IPS DF 19.7 (cell line): Measurements from ENCODE around the gene CDC37L1.
"Not testable (repeated sequence)": the region's sequence is repeated elsewhere in the genome, so short reads cannot be mapped to it uniquely, and the experiment has no call there.

Source experiments
- DNase-seq: peaks from one replicate; pipeline ENCODE4 v3.0.0-alpha.2; 2013; ENCODE audit warnings: low read depth, low spot score

CDC37L1 gene

DNA sequence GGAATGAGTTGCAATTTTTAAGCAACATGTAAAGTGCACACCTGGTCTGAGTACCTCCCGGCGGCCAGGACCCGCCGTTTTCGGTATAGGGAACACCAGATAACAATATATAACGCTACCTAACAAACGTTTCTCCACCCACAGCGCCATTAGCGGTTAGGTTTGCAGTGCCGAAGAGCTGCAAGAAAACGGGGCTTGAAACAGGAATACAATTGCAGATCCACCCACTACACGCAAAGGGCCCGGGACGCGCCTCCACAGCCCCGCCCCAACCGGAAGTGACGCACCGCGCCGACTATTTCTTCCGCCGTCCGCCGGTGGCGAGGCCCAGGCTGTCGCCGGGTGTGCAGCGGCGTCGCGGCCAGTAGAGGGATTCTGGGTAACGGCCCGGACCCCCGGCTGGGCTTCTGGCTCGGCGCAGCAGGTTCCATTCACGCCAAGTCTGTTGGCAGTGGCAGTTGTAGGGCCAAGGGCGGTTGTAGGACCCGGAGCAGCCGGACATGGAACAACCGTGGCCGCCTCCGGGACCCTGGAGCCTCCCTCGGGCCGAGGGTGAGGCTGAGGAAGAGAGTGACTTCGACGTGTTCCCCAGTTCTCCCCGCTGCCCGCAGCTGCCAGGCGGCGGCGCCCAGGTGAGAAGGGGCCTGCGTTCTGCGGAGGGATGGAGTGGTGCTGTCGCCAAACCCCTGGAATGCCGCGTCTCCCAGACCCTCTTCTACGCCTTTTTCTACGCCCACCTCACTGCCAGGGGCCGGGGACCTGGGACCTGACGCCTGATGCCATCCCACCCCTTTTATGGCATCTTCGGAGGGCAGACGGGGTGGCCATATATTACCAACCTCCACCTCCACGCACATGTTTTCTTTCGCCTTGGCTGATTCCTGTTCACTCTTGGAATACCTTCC is at the start of gene CDC37L1:
Gene CDC37L1 (plus strand): TSS at position 302 of the 905 bp plus-strand sequence. CDS start 199 bp downstream, at position 501.
- peak; percentile 75 for DNase-seq

DNA sequence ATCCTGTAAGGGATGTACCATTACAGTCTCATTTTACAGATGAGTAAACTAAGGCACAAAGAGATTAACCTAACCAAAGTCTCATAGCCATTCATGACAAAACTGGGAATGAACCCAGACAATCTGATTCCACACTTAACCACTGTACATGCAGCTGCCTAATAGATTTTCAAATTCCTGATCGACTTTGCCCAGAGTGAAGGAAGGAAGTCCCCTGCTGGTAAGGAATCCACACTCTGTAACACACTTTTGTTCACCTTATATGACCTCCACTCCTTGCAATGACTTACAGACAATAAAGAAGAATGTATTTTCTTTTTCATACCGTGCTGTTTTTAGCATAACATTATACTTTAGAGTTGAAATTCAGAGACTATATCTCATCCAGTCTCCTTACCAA is 48.5 kb upstream of the CDC37L1 start:
- DNase-seq, result no peak

DNA sequence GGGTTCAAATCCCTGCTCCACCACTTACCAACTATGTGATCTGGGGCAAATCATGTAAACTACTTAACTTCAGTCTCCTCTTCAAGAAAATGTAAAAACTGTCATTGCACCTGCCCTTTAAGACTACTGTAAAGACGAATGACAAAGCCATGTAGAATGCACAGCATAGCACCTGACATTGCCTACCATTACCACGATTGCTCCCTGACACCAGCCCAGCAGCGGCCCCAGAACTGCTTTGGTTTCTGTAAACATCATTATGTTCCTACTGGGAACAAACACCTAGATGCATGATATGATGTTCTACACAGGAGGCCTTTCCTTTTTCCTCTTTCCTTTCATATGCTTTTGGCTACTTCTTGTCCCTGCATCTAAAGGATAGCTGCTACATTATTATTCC is 40.4 kb upstream of the CDC37L1 start:
- DNase-seq, result no peak

DNA sequence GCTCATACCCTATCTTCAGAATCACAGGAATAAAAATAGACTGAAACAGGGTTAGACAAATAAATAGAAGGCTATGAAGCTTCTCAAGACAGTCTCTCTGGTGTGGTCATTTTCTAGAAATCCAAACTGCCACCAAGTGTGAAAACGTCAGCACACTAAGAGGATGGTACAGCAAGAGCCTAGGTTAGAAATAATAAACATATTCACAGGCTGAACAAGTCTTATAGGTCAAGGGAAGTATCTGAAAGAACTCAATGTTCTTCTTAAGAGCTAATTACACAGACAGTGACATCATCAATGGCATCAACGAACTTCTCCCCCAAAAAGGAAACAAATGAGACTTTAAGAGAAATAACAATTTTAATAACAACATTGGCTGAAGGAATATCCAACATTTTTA is 39.9 kb upstream of the CDC37L1 start:
- DNase-seq, result no peak

DNA sequence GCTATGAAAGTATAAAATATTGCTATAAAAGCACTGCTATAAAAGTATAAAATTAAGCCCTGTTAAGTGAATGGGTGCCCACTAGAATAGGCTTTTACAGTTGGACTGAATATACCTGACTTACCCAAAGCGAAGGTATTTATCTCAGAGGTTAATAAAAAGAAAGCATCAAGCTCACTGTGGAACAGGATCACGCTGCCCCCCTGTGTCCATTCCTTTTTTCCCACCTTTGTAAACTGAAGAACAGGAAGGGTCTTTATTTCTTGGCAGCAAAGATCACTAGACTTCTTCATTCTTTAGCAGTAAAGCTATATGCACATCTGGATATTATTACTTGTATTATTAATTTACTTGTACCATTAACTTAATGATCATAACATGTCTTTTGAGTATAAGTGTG is 39.3 kb upstream of the CDC37L1 start:
- DNase-seq, result no peak

DNA sequence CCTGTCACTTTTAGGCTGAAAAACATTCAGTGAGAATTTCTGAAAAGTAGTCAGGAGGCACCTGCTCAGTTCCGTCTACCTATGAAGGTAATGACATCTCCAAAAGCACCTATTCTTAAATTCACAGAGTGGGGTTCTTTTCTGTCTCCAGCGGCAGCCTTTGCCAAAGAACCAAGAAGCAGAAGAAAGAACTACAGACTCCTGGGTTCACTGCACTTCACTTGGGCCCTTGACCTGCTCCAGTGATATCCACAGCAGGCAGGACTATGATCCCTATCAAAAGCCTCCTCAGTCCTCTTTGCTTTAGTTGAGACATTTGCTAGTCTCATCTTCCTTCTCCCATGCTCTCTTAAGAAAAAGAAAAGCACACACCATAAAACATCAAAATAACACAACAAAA is 37.0 kb upstream of the CDC37L1 start:
- no peak for DNase-seq

DNA sequence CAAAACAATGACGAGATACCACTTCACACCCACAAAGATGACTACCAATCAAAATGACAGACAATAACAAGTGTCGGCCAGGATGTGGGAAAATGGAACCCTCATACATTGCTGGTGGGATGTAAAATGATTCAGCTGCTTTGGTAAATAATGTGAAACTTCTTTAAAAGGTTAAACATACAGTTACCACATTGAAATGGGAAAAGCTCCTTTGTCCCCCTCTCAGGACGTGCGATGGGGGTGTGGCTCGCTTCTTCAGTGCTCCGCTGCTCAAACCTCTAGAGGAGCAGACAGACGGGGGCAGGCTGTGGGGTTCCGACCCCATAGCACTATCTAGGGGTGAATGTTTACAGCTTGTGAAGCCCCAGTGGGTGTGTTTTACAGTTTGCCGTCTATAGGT is 25.3 kb upstream of the CDC37L1 start:
- DNase-seq, result no peak

DNA sequence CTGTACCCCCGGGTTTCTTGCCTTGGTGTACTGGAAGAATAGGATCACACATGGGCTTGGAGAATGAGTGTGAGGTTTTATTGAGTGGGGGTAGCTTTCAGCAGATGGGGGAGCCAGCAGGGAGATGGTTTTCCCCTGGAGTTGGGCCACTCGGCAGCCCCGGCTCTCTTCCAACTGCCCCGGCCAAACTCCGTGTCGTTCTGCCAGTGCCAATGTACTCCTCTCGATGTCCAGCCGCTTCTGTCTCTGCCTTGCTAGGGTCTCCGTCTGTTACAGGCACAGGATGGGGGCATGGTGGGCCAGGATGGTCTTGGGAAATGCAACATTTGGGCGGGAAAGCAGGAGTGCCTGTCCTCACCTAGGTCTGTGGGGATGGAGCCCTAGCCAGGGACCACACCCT is 24.8 kb upstream of the CDC37L1 start:
- DNase-seq, result no peak

DNA sequence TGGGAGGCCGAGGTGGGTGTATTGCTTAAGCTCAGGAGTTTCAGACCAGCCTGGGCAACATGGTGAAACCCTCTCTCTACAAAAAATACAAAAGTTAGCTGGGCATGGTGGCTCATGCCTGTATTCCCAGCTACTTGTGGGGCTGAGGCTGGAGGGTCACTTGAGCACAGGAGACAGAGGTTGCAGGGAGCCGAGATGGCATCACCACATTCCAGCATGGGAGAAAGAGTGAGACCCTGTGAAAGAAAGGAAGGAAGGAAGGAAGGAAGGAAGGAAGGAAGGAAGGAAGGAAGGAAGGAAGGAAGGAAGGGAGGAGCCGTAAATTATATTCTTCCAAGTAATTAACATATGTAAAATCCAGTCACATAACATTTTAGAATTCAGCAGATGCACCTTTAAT is 23.2 kb upstream of the CDC37L1 start:
- DNase-seq, result not testable (repeated sequence)

DNA sequence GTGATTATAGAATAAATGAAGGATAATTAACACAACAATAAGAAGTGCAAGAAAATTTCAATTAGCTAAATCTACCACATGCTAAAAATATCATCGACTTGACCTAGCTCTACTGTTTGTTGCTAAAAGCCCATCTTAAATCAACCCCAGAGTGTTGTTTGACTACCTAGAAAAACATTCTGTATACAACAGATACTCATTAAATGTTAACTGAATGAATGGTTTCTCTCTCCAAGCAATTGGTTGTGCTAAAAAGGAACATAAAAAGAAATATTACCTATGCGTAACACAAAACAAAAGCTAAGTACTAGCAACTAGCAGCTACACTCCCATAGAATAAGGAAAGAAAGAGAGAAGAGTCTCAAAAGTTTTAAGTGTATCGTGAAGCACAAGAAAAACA is 22.7 kb upstream of the CDC37L1 start:
- no peak for DNase-seq

DNA sequence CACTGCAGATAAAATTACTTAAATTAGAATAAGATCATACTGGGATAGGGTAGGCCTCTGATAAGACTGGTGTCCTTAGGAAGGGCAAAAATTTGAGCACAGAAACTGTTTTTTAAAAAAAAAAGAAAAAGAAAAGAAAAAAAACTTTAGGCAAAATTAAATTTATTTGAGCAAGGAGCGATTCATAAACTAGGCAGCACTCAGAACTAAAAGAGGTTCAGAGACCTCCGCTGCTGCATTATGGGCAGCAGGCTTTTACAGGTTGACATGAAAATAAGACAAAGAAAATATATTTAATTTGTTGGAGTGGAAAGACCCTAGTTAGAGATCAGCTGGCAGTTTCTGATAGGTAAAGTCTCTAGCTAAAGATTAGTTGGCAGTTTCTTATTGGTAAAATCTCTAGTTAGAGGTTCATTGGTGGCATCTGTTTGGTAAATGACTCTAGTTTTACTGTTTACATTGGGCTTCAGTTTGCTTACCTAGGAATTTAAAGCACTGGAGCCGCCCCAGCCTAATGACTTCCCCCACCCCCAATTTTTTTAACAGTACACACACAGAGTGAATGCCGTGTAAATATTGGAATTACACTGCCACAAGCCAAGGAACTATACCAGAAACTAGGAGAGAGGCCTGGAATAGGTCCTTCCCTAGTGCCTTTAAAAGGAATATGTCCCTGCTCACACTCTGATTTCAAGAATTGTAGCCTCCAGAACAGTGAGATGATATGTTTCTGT is 21.8 kb upstream of the CDC37L1 start:
- DNase-seq, result no peak

DNA sequence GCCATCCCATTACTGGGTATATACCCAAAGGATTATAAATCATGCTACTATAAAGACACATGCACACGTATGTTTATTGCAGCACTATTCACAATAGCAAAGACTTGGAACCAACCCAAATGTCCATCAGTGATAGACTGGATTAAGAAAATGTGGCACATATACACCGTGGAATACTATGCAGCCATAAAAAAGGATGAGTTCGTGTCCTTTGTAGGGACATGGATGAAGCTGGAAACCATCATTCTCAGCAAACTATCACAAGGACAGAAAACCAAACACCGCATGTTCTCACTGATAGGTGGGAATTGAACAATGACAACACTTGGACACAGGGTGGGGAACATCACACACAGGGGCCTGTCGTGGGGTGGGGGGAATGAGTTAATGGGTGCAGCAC is 18.7 kb upstream of the CDC37L1 start:
- DNase-seq, result not testable (repeated sequence)

DNA sequence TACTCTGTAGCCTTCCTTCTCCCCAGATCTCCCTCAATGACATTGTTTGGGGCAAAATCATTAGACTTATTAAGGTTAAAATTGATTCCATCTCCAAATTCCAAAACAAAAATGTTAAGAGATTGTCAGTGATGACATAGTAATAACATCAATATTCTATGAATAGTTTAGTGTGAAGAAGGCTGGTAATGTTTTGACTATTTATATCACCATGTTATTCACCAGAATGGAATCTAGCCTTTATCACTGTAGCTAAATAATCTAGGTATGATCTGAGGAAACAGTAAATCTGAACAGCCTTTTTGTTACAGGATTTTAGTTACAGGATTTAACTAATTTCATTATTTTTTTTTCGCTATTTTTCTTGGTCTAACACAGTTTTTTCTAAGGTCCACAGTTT is 18.2 kb upstream of the CDC37L1 start:
- DNase-seq, result no peak

DNA sequence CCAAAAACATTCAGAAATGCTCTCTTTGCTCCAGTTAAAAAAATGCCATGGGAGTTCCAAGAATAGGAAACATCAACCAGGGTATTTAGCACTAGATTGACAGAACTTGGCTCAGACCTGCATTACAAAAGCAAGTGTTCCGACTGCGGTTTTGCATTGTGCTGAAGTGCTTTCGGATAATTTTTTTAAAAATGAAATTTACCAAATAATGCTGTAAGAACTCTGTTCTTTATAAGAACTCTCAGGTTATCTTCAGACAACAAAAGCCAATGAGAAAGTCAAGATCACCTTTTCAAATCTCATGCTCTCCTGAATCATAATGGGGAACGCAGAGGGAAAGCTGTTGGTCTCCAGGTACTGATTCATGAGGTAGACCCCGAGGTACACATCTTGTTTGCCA is 17.8 kb upstream of the CDC37L1 start:
- DNase-seq, result no peak

DNA sequence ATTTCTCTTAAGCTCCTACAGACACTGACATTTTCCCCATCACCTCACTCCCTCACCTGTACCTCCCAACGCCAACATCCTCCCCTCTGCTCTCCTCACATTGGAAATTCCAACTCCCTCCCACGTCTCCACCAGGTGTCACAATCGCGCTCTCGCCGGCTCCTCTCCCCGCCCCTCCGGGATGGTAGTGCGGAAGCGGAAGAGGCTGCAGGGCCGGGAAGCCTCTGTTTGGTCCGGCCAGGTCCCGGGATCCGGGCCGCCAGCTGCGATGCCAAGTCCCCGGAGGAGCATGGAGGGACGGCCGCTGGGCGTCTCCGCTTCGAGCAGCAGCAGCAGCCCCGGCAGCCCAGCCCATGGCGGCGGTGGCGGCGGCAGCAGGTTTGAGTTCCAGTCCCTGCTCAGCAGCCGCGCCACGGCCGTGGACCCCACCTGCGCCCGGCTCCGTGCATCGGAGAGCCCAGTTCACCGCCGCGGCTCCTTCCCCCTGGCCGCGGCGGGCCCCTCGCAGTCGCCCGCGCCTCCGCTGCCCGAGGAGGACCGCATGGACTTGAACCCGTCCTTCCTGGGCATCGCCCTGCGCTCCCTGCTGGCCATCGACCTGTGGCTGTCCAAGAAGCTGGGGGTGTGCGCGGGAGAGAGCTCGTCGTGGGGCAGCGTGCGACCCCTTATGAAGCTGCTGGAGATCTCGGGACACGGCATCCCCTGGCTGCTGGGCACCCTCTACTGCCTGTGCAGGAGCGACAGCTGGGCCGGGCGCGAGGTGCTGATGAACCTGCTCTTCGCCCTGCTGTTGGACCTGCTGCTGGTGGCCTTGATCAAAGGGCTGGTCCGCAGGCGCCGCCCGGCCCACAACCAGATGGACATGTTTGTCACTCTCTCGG is 17.0 kb upstream of the CDC37L1 start, which contains the start of gene PLPP6:
Gene PLPP6 (plus strand): TSS at position 187 of the 881 bp plus-strand sequence. CDS start 82 bp downstream, at position 269.
- peak; percentile 86 for DNase-seq

DNA sequence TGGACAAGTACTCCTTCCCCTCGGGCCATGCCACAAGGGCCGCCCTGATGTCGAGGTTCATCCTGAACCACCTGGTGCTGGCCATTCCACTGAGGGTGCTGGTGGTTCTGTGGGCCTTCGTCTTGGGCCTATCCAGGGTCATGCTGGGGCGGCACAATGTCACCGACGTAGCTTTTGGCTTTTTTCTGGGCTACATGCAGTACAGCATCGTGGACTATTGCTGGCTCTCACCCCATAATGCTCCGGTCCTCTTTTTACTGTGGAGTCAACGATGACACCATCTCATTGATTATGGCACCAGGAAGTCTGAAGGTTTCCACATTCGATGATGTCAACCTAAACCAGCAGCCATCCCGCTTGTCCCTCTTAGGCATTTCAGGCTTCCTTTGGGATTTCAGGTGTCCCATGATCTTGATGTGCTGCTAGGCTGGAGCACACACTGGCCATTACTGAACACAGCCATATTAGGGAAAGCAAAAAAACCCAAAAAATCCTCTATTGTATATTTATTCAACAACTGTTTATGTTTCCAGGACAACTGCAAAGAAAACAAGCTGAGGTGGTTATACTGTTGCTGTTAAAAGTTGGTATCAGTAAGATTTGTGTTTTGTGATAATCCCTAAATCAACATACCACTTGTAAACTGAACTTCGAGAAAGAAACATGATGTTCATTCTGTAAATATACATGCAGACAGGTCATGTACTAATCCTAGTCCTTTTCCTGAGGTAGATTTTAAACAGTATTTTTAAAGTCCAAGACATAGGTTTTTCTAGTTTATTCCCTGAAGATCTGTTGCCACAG is 16.2 kb upstream of the CDC37L1 start:
- DNase-seq, result no peak

DNA sequence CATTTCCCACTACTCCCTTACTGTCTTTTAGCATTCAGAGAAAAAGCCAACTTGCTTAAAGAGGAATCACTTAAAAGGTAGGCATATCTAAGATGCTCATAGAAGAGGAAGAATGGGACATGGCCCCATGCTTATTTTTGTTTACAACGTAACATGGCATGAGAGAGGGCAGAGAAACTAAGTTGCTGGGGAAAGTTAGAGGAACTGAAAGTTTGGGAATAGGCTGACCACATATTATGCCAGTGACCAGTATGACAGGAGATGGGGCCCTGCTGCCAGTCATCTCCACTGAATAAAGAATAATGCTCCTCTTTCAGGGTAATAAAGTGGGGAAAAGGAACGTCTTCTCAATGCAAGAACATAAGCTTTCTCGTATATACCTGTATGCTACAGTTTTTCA is 15.4 kb upstream of the CDC37L1 start:
- DNase-seq, result no peak

DNA sequence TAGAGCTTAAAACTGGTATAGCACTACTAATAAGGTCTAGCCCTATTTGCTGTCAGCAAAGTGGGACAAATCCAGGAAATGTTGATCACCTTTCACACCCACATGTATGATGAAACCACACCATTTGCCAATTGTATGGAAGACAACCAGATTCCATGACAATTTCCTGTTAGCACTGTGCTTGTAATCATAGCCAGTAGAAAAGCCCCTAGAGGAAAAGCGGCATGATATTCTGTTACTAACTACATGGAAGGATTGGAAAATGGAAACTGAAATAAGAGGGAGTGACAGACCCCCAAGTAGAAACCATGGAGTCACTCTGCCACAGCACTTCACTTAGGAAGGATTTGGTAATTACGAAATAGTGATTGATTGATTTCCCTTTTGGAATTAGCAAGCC is 14.0 kb upstream of the CDC37L1 start:
- DNase-seq, result no peak

DNA sequence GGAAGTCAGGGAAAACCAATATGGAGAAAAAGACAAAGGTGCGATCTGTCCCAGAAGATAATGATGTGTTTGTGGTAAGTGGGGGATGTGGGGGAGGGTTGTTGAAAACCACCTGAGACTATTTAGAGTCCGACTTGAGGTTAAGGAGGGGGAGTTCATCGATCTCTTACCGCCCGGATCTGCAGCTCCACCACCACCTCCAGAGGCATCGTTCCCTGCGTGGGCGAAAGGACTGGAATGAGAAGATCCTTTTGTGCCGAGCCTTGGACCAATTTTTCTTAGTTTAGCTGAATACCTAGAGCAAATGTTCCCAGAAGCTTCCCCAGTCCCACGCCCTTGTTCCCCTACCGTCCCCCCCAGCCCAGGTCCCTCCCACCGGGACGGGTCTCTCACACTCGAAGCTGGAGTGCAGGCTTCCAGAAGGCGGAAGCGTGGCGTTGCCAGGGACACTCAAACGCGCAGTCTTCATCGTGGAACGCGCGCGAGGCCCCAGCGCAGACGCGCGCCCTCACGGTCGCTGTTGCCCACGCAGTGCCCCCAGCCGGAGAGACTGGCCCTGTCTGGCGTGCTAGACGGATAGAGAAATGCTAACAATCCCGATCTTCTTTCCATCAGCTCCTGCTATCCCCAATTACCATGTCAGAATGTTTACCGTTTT is 13.2 kb upstream of the CDC37L1 start, which contains the start of gene SPATA6L:
Gene SPATA6L (minus strand): TSS at position 439 of the 658 bp plus-strand sequence. CDS start 230 bp downstream, at position 209.
- no peak for DNase-seq

DNA sequence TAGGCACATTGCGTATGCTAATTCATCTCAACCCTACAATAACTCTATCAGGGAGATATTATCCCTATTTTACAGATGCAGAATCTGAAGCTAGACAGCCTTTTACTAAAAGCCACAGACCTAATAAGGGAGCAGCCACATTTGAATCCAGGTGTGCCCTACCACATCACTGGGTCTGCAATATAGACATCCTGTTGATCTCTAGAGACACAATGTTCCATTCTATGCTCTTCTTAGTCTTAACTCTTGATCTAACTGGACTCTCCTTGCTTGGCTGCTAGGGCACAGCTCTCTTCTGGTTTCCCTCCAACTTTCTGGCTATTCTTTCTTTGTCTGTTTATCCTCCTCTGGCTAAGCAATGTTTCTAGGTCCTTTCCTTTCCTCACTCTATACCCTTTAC is 11.7 kb upstream of the CDC37L1 start:
- DNase-seq, result no peak
